Measurements from ENCODE around the gene SLFN14. TPM values are rescaled to one million over a fixed set of nuclear protein-coding genes. Genes with fewer than 3 reads are reported as not detected.

The SLFN14 gene
- total RNA-seq, 6 experiments from 2014 or later: 0.12 to 0.42 TPM; not detected in 4

GRCh38 chr17:35578929-35579432 lies 18.4 kb upstream of the SLFN14 start:
- H3K36me3 ChIP-seq: peaks cover 0 to 4% (median under 1%) of the 10 kb centered on the region in 4 donors
- H3K4me3 ChIP-seq: peak overlapping the region; percentile 65 to 87 (median 81)
- no peak for ATAC-seq
- intact Hi-C loops (cut with DNase I): no loop called here
- no peaks in the 10 kb centered on the region for H3K9me3 ChIP-seq
- H3K4me1 ChIP-seq: peaks cover 0 to 10% (median 3%) of the 10 kb centered on the region in 4 donors
- TF ChIP-seq, protein P1, sequence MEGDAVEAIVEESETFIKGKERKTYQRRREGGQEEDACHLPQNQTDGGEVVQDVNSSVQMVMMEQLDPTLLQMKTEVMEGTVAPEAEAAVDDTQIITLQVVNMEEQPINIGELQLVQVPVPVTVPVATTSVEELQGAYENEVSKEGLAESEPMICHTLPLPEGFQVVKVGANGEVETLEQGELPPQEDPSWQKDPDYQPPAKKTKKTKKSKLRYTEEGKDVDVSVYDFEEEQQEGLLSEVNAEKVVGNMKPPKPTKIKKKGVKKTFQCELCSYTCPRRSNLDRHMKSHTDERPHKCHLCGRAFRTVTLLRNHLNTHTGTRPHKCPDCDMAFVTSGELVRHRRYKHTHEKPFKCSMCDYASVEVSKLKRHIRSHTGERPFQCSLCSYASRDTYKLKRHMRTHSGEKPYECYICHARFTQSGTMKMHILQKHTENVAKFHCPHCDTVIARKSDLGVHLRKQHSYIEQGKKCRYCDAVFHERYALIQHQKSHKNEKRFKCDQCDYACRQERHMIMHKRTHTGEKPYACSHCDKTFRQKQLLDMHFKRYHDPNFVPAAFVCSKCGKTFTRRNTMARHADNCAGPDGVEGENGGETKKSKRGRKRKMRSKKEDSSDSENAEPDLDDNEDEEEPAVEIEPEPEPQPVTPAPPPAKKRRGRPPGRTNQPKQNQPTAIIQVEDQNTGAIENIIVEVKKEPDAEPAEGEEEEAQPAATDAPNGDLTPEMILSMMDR (IDR thresholded peaks at IDR 0.05): no peak
- no peak for TF ChIP-seq POLR2A (IDR thresholded peaks at IDR 0.05)
- H3K27ac ChIP-seq: peak overlapping the region; percentile 80 to 85 (median 84)
- H3K27me3 ChIP-seq: no peaks in the 10 kb centered on the region
- WGBS (ENCODE audit: insufficient coverage, low coverage, low lambda C conversion rate, missing lambda C conversion rate): 2% methylated on average over 11 of the region's 11 CpGs
- DNase-seq: no peak

DNA sequence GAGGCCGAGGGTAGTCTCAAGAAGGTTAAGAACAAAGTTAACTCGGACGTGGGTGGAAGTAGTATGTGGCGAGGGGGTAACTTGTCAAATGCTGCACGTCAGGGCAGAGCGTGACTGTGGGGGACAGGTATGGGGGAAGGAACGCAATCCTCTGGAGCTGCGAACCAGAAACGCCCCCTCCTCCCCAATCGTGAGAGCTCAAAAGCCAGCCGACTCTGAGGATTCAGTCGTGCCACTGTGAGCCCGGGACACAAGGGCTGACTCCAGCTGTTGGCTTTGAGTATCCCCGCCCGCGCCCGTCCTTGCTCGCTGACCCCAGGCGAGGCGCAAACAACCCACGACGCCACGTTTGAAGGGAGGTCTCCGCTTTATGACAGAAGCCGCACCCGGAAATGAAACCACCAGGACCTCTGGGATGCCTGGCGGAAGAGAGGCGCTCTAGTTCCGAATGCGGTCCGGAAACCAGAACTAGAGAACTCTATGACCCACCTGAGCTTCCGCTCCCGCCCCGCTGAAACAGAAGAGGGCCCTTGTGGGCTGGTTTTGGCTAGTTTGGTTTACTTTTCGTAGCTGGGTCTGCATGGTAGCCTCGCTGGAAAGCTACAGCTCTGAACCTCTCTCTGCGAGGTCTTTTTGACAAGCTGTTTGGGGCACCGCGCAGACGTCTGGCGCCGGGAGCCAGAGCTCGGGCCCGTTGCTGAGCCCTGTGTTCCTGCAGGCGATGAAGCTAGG lies 17.7 kb upstream of the SLFN14 start, which contains the start of gene PEX12:
Gene PEX12, minus strand, starts transcription at position 375 of the 732 bp plus-strand sequence. CDS start 550 bp downstream, outside the sequence.
- peak; percentile 86 for TF ChIP-seq POLR2A (IDR thresholded peaks at IDR 0.05)
- TF ChIP-seq, protein P1 (IDR thresholded peaks at IDR 0.05): no peak
- WGBS (ENCODE audit: insufficient coverage, low coverage, low lambda C conversion rate, missing lambda C conversion rate): 0% methylated on average over 37 of the region's 45 CpGs
- intact Hi-C loops (cut with DNase I): no loop called here
- Histone ChIP-seq H3K4me1 (peaks cover 0 to 10% (median 3%) of the 10 kb centered on the region in 4 donors), H3K4me3 (peak within 1 kb of the TSS; percentile 65 to 87 (median 81)), H3K27ac (peak within 1 kb of the TSS; percentile 80 to 85 (median 84)), H3K9me3 (no peaks in the 10 kb centered on the region), H3K27me3 (no peaks in the 10 kb centered on the region), H3K36me3 (peaks cover 0 to 4% (median under 1%) of the 10 kb centered on the region in 4 donors)
- DNase-seq (peak; percentile 88 to 93 (median 92)), ATAC-seq (peak; percentile 97 to 99 (median 98))

DNA sequence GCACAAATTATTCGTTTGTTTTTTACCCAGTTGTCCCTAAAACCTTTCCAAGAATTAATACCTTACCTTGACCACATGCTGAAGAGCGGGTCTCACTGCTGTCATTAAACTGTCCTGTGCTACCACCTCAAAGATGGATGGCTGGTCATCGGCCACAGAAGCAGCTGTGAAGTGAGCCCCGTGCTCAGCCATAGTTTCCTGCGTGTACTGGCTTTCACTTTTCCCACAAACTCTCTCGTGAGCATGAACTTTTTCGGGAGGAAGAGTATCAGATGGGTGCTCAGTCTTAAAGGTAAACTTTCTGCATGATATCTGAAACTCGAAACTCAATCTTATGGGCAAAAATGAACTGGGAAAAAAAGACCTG lies 17.2 kb upstream of the SLFN14 start:
- H3K27me3 ChIP-seq: no peaks in the 10 kb centered on the region
- intact Hi-C loops (cut with DNase I): no loop called here
- 6% methylated on average over 8 of the region's 8 CpGs for WGBS (ENCODE audit: insufficient coverage, low coverage, low lambda C conversion rate, missing lambda C conversion rate)
- DNase-seq (no peak), ATAC-seq (peak; percentile 10 to 42 (median 28))
- H3K36me3 ChIP-seq: peaks cover 0 to 4% (median under 1%) of the 10 kb centered on the region in 4 donors
- peaks cover 0 to 10% (median 3%) of the 10 kb centered on the region in 4 donors for H3K4me1 ChIP-seq
- H3K4me3 ChIP-seq: peak overlapping the region; percentile 65 to 87 (median 81)
- TF ChIP-seq, protein P1 (IDR thresholded peaks at IDR 0.05): no peak
- no peak for TF ChIP-seq POLR2A (IDR thresholded peaks at IDR 0.05)
- peak overlapping the region; percentile 80 to 85 (median 84) for H3K27ac ChIP-seq
- no peaks in the 10 kb centered on the region for H3K9me3 ChIP-seq

- Histone ChIP-seq H3K36me3 (peaks cover 0 to 4% (median under 1%) of the 10 kb centered on the region in 4 donors), H3K27ac (no peak overlapping the region), H3K27me3 (no peaks in the 10 kb centered on the region), H3K9me3 (no peaks in the 10 kb centered on the region), H3K4me3 (no peak overlapping the region), H3K4me1 (peaks cover 0 to 10% (median 3%) of the 10 kb centered on the region in 4 donors)
- no peak for TF ChIP-seq POLR2A (IDR thresholded peaks at IDR 0.05)
- TF ChIP-seq, protein P1 (IDR thresholded peaks at IDR 0.05): no peak
- ATAC-seq (no peak), DNase-seq (no peak)
- intact Hi-C loops (cut with DNase I): no loop called here
- no CpG with 5 or more reads among the region's 3 CpGs for WGBS (ENCODE audit: insufficient coverage, low coverage, low lambda C conversion rate, missing lambda C conversion rate)
Measured at GRCh38 chr17:35575759-35576158, 15.1 kb upstream of the SLFN14 start.

All from right lobe of liver (tissue), 6 donors.